Activated T-helper 2 cell treated with anti-CD3 and anti-CD28 coated beads, Interferon-gamma antibody, Interleukin-2, Interleukin-4, amounts not matched to agents 10 μg/mL and 5 μg/mL and 100 μg/mL, durations not matched to agents 14 hours and 24 hours and 36 hours (primary cell): Measurements from ENCODE around the gene KCNJ1. TPM values are rescaled to one million over a fixed set of nuclear protein-coding genes. Genes with fewer than 3 reads are reported as not detected.

Source experiments
- DNase-seq: peaks from one replicate; pipeline ENCODE4 v3.0.0; 2021; ENCODE audit warnings: low spot score
- H3K27ac Mint-ChIP-seq: one replicate; pipeline ENCODE4 v1.8.0; 2021; ENCODE audit warnings: mixed read lengths
- H3K27me3 Mint-ChIP-seq: one replicate; pipeline ENCODE4 v1.8.0; 2021; ENCODE audit warnings: low read depth, mixed read lengths
- H3K36me3 Mint-ChIP-seq: one replicate; pipeline ENCODE4 v1.8.0; 2021; ENCODE audit warnings: low read depth, mixed read lengths
- H3K4me1 Mint-ChIP-seq: one replicate; pipeline ENCODE4 v1.8.0; 2021; ENCODE audit warnings: low read depth, mixed read lengths
- H3K4me3 Mint-ChIP-seq: one replicate; pipeline ENCODE4 v1.8.0; 2021; ENCODE audit warnings: low read depth, mild to moderate bottlenecking, moderate library complexity, mixed read lengths
- H3K9me3 Mint-ChIP-seq: one replicate; pipeline ENCODE4 v1.8.0; 2021; ENCODE audit warnings: mixed read lengths
- intact Hi-C: fragments of 100-400 bp; cut with micrococcal nuclease; formaldehyde crosslinking; loops from one replicate; pipeline ENCODE4 v1.15.1; 2023
- total RNA-seq: library from RNA; stranded (reverse); gene quantifications from 2 replicates; pipeline ENCODE4 v1.2.3, GENCODE V29; 2022

Gene KCNJ1
- total RNA-seq, 1 donor from 2014 or later = not detected

DNA sequence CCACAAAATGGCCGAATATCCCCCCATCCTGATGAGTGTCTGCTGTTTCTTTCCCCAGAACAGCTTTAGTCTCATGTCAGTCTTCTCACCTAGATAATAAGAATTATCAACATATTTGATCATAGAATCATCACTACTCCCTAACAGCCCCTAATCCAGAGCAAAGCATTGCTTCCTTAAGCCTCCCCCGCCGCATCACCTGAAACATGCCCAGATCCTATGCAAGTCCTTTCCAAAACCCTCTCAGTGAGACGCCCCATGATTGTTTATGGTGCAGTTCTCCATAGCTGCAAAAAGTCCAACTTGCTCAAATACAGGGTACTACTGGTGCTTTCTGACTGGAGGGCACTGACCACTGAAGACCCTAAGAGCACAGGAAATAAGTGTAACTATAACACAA is 20.1 kb downstream of the KCNJ1 start:
- intact Hi-C loops = loop anchor here (5.0 kb wide), 2 partner anchors 685 to 815 kb away; no protein-coding TSS in a partner anchor
- Mint-ChIP-seq H3K9me3 (no peaks in the 10 kb centered on the region), H3K27ac (no peak overlapping the region), H3K4me1 (peaks cover 11% of the 10 kb centered on the region), H3K4me3 (no peak overlapping the region), H3K27me3 (peaks cover 5% of the 10 kb centered on the region), H3K36me3 (no peaks in the 10 kb centered on the region)
- DNase-seq = no peak

DNA sequence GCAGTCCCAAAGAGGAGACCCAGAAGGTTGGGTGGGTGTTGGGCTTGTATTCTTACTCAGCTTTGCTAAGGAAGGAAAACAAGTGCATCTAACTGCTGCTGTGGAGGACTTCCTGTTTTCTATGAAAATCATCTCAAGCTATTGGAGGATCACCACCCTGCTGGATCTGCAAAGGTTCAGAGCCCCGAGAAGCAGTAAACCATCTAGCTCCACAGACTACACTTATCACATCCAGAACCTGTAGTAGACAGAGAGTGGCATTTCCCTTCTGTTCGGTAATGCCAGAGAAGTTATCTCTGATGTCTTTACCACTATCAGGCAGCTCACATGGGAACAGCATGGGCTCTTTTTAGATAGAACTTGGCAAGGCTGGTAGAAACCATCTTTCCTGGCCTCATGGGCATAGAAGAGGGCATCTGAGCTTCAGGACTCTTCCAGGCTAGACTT is 21.7 kb downstream of the KCNJ1 start:
- Mint-ChIP-seq H3K36me3 (no peaks in the 10 kb centered on the region), H3K4me3 (no peak overlapping the region), H3K9me3 (no peaks in the 10 kb centered on the region), H3K4me1 (peaks cover 15% of the 10 kb centered on the region), H3K27me3 (peaks cover 8% of the 10 kb centered on the region), H3K27ac (peak overlapping the region; percentile 13)
- intact Hi-C loops = loop anchor here (5.0 kb wide), 2 partner anchors 683 to 813 kb away; no protein-coding TSS in a partner anchor
- DNase-seq = no peak

DNA sequence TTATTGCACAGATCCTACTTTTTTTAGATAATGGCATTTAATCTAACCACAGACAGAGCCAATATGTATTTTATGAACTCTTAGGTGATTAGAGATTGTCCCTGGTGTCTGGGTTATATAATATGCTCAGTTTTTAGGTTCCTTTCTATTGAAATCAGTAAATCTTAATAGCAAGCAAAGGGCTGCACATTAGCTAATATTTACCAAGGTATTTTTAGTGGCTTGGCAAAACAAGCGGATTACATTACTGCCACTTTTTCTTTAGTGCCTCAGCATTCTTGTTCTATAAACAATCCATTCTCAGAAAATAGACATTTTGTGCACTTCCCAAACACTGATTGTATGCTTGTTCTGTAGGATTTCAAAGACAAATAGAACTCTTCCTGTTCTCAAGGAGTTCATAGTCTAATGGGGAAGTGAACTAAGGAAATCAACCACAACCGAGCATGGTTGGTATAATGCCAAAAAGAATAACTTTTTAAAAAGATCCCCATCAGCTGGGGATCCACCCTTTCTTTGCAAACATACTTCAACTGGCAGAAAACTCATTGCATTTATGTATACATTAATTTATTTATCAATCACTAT is 23.8 kb downstream of the KCNJ1 start:
- H3K9me3 Mint-ChIP-seq = no peaks in the 10 kb centered on the region
- no peak for DNase-seq
- intact Hi-C loops = no loop called here
- no peaks in the 10 kb centered on the region for H3K36me3 Mint-ChIP-seq
- H3K27ac Mint-ChIP-seq = no peak overlapping the region
- H3K27me3 Mint-ChIP-seq = peaks cover 8% of the 10 kb centered on the region
- H3K4me3 Mint-ChIP-seq = no peak overlapping the region
- H3K4me1 Mint-ChIP-seq = peaks cover 22% of the 10 kb centered on the region

- no peak overlapping the region for H3K4me3 Mint-ChIP-seq
- intact Hi-C loops = no loop called here
- peaks cover 26% of the 10 kb centered on the region for H3K4me1 Mint-ChIP-seq
- H3K27me3 Mint-ChIP-seq = peaks cover 8% of the 10 kb centered on the region
- H3K27ac Mint-ChIP-seq = no peak overlapping the region
- no peaks in the 10 kb centered on the region for H3K36me3 Mint-ChIP-seq
- H3K9me3 Mint-ChIP-seq = no peaks in the 10 kb centered on the region
- DNase-seq = no peak
Measured at GRCh38 chr11:128841461-128842072, 25.5 kb downstream of the KCNJ1 start.

GRCh38 chr11:128840783-128841182 is 26.3 kb downstream of the KCNJ1 start:
- Mint-ChIP-seq H3K36me3 (no peaks in the 10 kb centered on the region), H3K4me1 (peaks cover 25% of the 10 kb centered on the region), H3K4me3 (no peak overlapping the region), H3K27me3 (peaks cover 8% of the 10 kb centered on the region), H3K27ac (no peak overlapping the region), H3K9me3 (no peaks in the 10 kb centered on the region)
- DNase-seq = no peak
- intact Hi-C loops = no loop called here

DNA sequence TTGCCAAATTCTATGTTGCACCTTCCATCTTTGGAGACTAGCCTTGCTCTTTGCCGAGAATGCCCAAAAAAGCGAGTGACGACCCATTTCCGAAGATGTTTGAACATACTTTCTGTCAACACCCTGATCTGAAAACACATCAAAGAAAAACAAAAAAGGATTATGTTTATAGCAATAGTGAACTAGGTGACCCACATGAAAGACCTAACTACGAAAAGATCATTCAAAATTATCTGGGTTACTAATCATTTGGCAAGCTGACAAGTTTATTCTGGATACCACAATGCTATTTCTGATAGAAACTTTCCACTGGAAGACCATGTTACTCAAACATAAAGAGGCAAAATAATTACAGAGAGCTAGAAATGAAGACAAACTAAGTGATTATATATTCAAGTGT is 27.0 kb downstream of the KCNJ1 start:
- H3K4me3 Mint-ChIP-seq = no peak overlapping the region
- H3K27me3 Mint-ChIP-seq = peaks cover 8% of the 10 kb centered on the region
- no peaks in the 10 kb centered on the region for H3K9me3 Mint-ChIP-seq
- peaks cover 19% of the 10 kb centered on the region for H3K4me1 Mint-ChIP-seq
- intact Hi-C loops = no loop called here
- DNase-seq = no peak
- no peaks in the 10 kb centered on the region for H3K36me3 Mint-ChIP-seq
- no peak overlapping the region for H3K27ac Mint-ChIP-seq

GRCh38 chr11:128839081-128839480 is 28.0 kb downstream of the KCNJ1 start:
- intact Hi-C loops = loop anchor here (10.0 kb wide), 1 partner anchor 314 kb away; no protein-coding TSS in a partner anchor
- H3K27me3 Mint-ChIP-seq = peaks cover 11% of the 10 kb centered on the region
- no peak for DNase-seq

DNA sequence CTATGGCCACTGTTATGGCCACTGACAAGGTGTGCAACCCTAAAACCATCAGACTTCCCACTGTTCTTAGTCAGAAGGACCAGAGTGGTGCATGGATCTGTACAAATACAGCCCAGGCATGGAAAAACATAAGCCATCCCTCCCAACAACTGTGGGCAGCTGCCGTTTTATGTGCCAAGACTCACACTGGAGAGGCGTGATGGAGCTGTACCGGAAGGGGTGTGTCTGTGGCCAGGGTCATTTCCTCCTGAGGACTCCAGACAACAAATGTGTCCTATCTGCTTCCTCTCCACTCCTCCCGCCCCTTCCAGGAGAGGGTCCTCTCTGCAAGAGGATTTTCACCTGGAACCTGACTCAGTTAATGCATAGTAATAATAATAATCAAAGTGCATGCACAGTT is 29.5 kb downstream of the KCNJ1 start:
- Mint-ChIP-seq H3K27ac (no peak overlapping the region), H3K4me3 (no peak overlapping the region), H3K9me3 (no peaks in the 10 kb centered on the region), H3K36me3 (no peaks in the 10 kb centered on the region), H3K4me1 (peaks cover 15% of the 10 kb centered on the region), H3K27me3 (peaks cover 9% of the 10 kb centered on the region)
- intact Hi-C loops = loop anchor here (10.0 kb wide), 1 partner anchor 313 kb away; no protein-coding TSS in a partner anchor
- DNase-seq = no peak

More at GRCh38 chr11:128839081-128839480, 28.0 kb downstream of the KCNJ1 start:
- H3K36me3 Mint-ChIP-seq = no peaks in the 10 kb centered on the region
- H3K4me1 Mint-ChIP-seq = peaks cover 15% of the 10 kb centered on the region
- H3K27ac Mint-ChIP-seq = no peak overlapping the region
- no peak overlapping the region for H3K4me3 Mint-ChIP-seq
- H3K9me3 Mint-ChIP-seq = no peaks in the 10 kb centered on the region

DNA sequence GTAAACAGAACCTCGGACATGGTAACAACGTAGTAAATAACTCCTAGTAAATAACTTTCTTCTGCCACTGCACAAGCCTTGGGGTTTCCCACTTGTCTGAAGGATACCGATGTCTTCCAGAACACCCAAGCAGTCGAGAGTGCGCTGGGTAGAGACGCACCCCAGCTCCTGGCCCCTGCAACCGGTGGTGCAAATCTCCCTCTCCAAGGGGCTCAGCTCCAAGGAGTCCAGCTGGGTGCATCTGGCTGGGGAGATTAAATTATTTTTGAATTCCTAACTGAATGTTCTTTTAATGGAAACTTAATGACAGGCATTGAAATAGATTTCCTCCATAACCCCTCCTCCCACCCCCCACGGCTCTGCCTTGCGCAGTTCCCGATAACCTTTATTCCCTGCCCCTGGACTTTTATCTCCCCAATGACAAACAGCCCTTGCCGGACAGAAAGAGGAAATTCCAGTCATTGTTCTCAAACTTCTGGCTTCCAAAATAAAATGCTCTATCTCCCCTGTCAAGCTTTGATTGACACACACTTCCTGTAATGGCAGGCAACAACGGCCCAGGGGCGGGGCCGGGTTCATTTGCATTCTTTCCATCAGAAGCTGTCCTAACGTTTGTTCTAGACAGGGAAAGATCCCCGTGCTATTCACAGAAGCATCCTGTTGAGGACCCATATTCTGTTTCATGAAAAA is 31.2 kb downstream of the KCNJ1 start:
- no peaks in the 10 kb centered on the region for H3K9me3 Mint-ChIP-seq
- no peak overlapping the region for H3K4me3 Mint-ChIP-seq
- H3K27ac Mint-ChIP-seq = no peak overlapping the region
- DNase-seq = no peak
- H3K27me3 Mint-ChIP-seq = peaks cover 6% of the 10 kb centered on the region
- intact Hi-C loops = loop anchor here (10.0 kb wide), 1 partner anchor 311 kb away; no protein-coding TSS in a partner anchor
- H3K36me3 Mint-ChIP-seq = no peaks in the 10 kb centered on the region
- H3K4me1 Mint-ChIP-seq = peaks cover 20% of the 10 kb centered on the region

DNA sequence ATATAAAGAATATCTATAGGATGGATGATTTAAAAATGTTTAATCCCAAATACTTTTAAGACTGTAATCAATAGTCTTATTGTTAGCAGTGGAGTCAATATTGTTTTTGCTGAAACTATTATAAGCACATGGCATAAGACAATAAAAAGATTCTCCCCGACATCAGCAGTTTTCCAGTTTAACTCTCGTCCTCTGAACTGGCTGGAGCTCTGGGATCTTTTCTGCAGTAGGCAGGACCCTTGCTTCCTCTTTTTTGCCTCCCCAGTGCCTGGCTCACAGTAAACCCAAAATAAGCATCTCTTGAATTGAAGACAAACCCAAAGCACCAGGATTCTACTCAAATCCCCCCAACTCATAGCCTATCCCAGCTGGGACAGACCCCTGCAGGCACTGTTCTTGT is 32.9 kb downstream of the KCNJ1 start:
- peaks cover 22% of the 10 kb centered on the region for H3K4me1 Mint-ChIP-seq
- intact Hi-C loops = loop anchor here (10.0 kb wide), 1 partner anchor 309 kb away; no protein-coding TSS in a partner anchor
- peaks cover 5% of the 10 kb centered on the region for H3K27me3 Mint-ChIP-seq
- no peak overlapping the region for H3K4me3 Mint-ChIP-seq
- DNase-seq = no peak
- no peaks in the 10 kb centered on the region for H3K9me3 Mint-ChIP-seq
- H3K36me3 Mint-ChIP-seq = no peaks in the 10 kb centered on the region
- no peak overlapping the region for H3K27ac Mint-ChIP-seq

DNA sequence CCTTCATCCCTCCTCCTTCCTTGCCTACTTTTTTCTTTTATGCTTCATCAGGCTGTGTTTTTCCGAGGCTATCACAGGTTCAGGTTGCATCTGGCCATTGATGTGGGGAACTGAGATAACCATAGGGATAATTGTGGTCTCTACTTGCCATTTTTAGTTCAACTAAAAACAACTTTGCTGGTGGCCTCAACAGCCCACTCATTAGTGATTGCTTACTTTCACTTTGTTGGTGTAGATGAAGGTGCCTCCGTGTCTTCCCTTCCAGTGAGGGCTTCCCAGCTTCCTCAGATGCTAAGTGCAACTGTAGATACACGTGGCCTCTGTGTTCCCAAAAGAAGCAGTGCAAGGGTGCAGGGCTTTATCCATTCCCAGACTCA is 35.0 kb downstream of the KCNJ1 start:
- Mint-ChIP-seq H3K9me3 (no peaks in the 10 kb centered on the region), H3K36me3 (no peaks in the 10 kb centered on the region), H3K27ac (peak overlapping the region; percentile 41), H3K4me1 (peaks cover 18% of the 10 kb centered on the region), H3K4me3 (no peak overlapping the region), H3K27me3 (peaks cover 5% of the 10 kb centered on the region)
- DNase-seq = no peak
- intact Hi-C loops = loop anchor here (10.0 kb wide), 1 partner anchor 307 kb away; no protein-coding TSS in a partner anchor

DNA sequence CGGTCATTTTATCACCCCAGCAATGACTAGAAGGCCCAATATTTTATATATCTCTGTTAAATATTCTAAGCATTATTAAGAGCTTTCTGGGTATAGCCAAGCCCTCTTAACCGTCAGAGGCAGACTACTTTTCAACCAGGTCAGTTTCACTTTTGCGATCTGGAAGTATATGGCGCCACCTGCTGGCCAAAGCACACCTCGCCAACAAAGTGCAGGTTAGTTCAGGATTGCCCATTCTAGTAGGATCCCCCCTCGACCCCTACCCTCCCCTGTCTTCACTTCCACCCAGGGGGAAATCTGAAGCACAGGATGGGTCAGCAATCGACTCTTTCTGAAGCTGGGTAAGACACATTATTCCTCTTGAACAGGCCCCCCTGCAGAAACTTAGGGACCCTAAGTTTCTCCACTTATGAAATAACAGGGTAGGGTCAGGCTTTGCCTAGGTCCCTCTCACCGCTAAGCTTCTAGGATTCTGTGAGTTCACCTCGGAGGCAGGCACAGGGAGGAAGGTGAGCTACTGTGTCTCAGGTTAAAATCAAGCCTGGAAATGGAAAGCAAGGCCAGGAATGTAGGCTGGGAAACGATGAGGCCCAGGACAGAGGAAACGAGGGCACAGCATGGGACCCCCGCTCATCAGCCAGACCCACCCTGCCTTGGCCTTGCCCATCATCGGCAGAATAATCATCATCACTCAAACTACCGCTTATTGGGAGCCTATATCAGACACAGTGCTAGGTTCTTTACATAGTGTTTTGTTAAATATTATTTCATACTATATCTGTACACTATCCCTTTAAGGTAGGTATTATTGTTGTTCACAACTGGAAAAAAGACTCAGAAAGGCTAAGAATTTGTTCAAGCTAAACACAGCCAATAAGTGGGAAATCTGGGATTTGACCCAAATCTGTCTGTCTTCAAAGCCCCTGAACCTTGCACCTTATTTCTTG is 35.6 kb downstream of the KCNJ1 start:
- H3K36me3 Mint-ChIP-seq = no peaks in the 10 kb centered on the region
- no peaks in the 10 kb centered on the region for H3K9me3 Mint-ChIP-seq
- H3K4me3 Mint-ChIP-seq = peak overlapping the region; percentile 6
- H3K27me3 Mint-ChIP-seq = peaks cover 5% of the 10 kb centered on the region
- peak overlapping the region; percentile 86 for H3K27ac Mint-ChIP-seq
- H3K4me1 Mint-ChIP-seq = peaks cover 18% of the 10 kb centered on the region
- peak; percentile 75 for DNase-seq
- intact Hi-C loops = loop anchor here (1.0 to 10.0 kb wide), 6 partner anchors 199 to 800 kb away; no protein-coding TSS in a partner anchor
